IPS DF 6.9 (cell line): ENCODE data around the gene PODN.

Experiments
- DNase-seq: peaks from one replicate; pipeline ENCODE4 v3.0.0-alpha.2; 2013; ENCODE audit warnings: low read depth, low spot score
- H3K27ac ChIP-seq: one replicate; pipeline ENCODE4 v1.5.1; 2013; ENCODE audit warnings: low read length, control low read depth
- H3K27me3 ChIP-seq: 2 replicates; pipeline ENCODE4 v1.6.1; 2013; ENCODE audit warnings: mild to moderate bottlenecking, low read length; ENCODE audit not compliant: control insufficient read depth, insufficient read depth
- H3K36me3 ChIP-seq: 2 replicates; pipeline ENCODE4 v1.6.1; 2013; ENCODE audit warnings: low read length; ENCODE audit not compliant: control insufficient read depth, insufficient read depth
- H3K4me1 ChIP-seq: 2 replicates; pipeline ENCODE4 v1.6.1; 2013; ENCODE audit warnings: low read length; ENCODE audit not compliant: control insufficient read depth, insufficient read depth
- H3K4me3 ChIP-seq: 2 replicates; pipeline ENCODE4 v1.5.1; 2013; ENCODE audit warnings: mild to moderate bottlenecking, low read length
- H3K9me3 ChIP-seq: 2 replicates; pipeline ENCODE4 v1.6.1; 2013; ENCODE audit warnings: low read length, inconsistent platforms; ENCODE audit not compliant: control insufficient read depth, insufficient read depth
- WGBS: extraction: QIAGEN DNeasy Blood & Tissue Kit; methylation state at CpG from one replicate; pipeline ENCODE4 v1.1.7; 2013; ENCODE audit warnings: mixed read lengths, missing lambda C conversion rate; ENCODE audit not compliant: insufficient read length, insufficient coverage; 5-methylcytosine and 5-hydroxymethylcytosine counted together

Gene PODN

DNA sequence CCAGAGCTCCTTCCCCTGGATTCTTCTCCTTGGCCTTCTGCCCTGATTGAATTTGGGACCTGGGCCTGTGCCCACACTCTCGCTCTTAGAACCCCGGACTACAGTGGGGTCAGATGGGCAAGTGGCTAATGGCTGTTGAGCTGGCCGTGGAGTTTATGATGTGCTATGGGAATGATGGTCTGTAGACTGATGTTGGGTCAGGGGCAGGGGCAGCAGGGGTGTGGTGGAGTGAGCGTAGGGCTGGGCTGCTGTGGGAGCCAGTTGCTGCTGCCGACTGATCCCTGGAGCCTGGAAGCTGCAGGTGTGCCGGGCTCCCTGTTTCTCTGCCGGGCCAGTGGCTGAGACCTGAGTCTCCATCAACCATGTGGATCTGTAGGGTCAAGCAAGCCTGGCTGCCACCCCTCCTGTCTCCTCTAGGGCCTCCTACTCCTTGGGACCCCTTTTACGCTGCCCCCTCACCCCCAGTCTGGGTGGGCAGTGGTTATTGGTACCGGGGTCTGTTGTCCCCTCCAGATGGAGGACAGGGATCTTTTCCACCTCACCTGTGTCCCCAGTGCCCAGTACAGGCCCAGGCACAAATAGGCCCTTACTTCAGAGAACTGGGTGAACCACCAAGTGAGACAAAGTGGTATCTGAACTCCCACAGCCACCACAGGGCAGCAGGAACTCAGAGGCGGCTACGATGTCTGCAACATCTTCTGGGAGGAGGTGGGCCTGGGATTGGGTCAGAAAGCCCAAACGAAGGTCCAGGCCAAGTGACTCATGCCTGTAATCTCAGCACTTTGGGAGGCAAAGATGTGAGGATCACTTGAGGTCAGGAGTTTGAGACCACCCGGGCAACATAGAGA is 5.1 kb downstream of the PODN start:
- Histone ChIP-seq H3K4me1 (peaks cover 4% of the 10 kb centered on the region), H3K27ac (no peak overlapping the region), H3K27me3 (peaks cover 19% of the 10 kb centered on the region), H3K9me3 (no peaks in the 10 kb centered on the region), H3K4me3 (no peak overlapping the region), H3K36me3 (no peaks in the 10 kb centered on the region; the same call in 1 of the 2 replicates)
- WGBS, result no CpG with 5 or more reads among the region's 13 CpGs
- DNase-seq, result no peak

- WGBS, result no CpG with 5 or more reads among the region's 2 CpGs
- Histone ChIP-seq H3K4me1 (peaks cover 3% of the 10 kb centered on the region; the same call in 1 of the 2 replicates), H3K4me3 (no peak overlapping the region), H3K27me3 (peaks cover 13% of the 10 kb centered on the region), H3K36me3 (no peaks in the 10 kb centered on the region; the same call in 1 of the 2 replicates), H3K9me3 (no peaks in the 10 kb centered on the region), H3K27ac (no peak overlapping the region)
- DNase-seq, result no peak
Measured at GRCh38 chr1:53067886-53068285, 5.9 kb downstream of the PODN start.

DNA sequence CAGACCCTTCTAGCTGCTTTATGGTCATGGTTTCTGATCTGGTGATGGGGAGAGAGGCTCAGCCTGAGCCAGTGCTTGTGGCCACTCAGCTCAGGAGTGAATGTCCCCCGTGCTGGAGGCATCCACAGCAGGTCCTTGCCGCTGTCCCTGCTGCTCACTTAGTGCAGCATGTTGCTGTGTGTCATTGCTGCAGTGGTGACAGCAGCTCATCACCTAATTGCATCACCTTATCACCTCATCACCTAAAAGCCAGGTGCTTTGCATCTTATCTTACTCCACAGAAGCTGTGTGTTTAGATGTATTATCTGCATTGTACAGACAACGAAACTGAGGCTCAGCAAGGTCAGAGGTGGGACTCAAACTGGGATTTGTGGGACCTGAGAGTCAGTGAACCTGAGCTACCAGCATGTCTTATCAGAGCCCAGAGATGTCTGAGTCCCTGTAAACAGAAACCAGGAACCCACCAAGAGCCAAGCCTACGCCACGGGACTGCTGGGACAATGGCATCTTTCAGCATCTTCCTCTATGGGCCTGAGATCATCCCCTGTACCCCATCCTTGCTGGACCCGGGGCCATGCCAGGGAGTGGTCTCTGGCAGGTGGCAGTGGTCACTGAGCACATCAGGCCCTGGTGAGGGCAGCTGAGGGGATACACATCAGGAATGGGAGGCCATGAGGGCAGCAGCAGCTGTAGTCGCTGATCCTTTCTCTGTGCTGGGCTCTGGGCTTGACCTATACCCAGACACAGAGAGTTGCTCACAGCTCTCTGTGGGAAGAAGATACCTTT is 6.5 kb downstream of the PODN start:
- no peak for DNase-seq
- Histone ChIP-seq H3K27ac (no peak overlapping the region), H3K27me3 (peaks cover 8% of the 10 kb centered on the region), H3K4me3 (no peak overlapping the region), H3K4me1 (no peaks in the 10 kb centered on the region; the same call in 1 of the 2 replicates), H3K9me3 (no peaks in the 10 kb centered on the region), H3K36me3 (no peaks in the 10 kb centered on the region; the same call in 1 of the 2 replicates)
- WGBS, result no CpG with 5 or more reads among the region's 7 CpGs

DNA sequence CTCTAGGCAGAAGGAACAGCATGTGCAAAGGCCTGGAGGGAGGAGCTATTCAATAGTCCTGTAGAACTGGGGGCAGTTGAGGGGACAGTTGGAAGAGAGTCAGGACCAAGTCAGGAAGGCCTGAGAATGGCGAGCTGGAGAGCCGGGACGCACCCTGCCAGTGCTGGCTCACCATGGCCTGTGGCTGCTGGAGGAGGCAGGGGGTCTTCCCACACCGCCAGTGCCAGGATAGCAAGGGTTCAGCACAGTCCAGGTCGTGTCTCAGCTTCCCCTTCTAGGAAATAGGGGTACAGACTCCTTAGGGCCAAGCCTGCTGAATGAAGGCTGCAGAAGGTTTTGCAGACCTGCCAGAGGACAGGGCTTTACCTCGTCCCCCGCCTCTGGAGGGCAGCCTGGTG is 7.3 kb downstream of the PODN start:
- Histone ChIP-seq H3K9me3 (no peaks in the 10 kb centered on the region), H3K4me1 (no peaks in the 10 kb centered on the region; the same call in 1 of the 2 replicates), H3K4me3 (no peak overlapping the region), H3K27me3 (peaks cover under 1% of the 10 kb centered on the region; the same call in 1 of the 2 replicates), H3K36me3 (no peaks in the 10 kb centered on the region; the same call in 1 of the 2 replicates), H3K27ac (no peak overlapping the region)
- no peak for DNase-seq
- WGBS, result no CpG with 5 or more reads among the region's 7 CpGs

- no peaks in the 10 kb centered on the region for H3K27me3 ChIP-seq
- no peak for DNase-seq
- no peak overlapping the region for H3K4me3 ChIP-seq
- no peaks in the 10 kb centered on the region; the same call in 1 of the 2 replicates for H3K4me1 ChIP-seq
- H3K27ac ChIP-seq, result no peak overlapping the region
- no peaks in the 10 kb centered on the region for H3K9me3 ChIP-seq
- no peaks in the 10 kb centered on the region; the same call in 1 of the 2 replicates for H3K36me3 ChIP-seq
- WGBS, result no CpG with 5 or more reads among the region's 31 CpGs
Measured at GRCh38 chr1:53069663-53070327, 7.8 kb downstream of the PODN start.

DNA sequence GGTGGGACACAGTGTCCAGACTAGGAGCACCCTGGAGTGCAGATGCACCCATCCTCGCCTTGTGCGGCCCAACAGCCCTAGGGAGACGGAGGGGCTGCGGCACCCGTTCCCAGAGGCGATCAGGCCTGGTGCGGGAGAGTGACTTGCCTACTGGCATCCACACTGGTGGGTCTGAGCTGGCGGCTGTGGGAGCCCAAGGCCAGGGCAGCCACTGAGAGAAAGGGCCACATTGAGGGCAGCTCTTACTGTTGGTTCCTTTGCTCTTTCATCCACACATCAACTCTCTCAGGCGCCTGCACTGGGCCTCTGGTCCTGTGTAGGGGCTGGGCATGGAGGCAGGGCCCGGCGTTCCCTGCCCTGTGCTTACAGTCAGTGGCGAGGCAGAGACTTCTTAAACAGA is 8.6 kb downstream of the PODN start:
- WGBS, result no CpG with 5 or more reads among the region's 12 CpGs
- Histone ChIP-seq H3K4me3 (no peak overlapping the region), H3K27me3 (no peaks in the 10 kb centered on the region), H3K36me3 (no peaks in the 10 kb centered on the region; the same call in 1 of the 2 replicates), H3K27ac (no peak overlapping the region), H3K9me3 (no peaks in the 10 kb centered on the region), H3K4me1 (no peaks in the 10 kb centered on the region; the same call in 1 of the 2 replicates)
- no peak for DNase-seq

- no peaks in the 10 kb centered on the region for H3K9me3 ChIP-seq
- WGBS, result no CpG with 5 or more reads among the region's 17 CpGs
- no peaks in the 10 kb centered on the region; the same call in 1 of the 2 replicates for H3K4me1 ChIP-seq
- H3K27me3 ChIP-seq, result no peaks in the 10 kb centered on the region
- no peak overlapping the region for H3K4me3 ChIP-seq
- DNase-seq, result no peak
- no peak overlapping the region for H3K27ac ChIP-seq
- no peaks in the 10 kb centered on the region; the same call in 1 of the 2 replicates for H3K36me3 ChIP-seq
Measured at GRCh38 chr1:53071167-53071865, 9.3 kb downstream of the PODN start.

- no CpG with 5 or more reads among the region's 1 CpG for WGBS
- Histone ChIP-seq H3K27me3 (no peaks in the 10 kb centered on the region), H3K4me1 (no peaks in the 10 kb centered on the region; the same call in 1 of the 2 replicates), H3K36me3 (no peaks in the 10 kb centered on the region; the same call in 1 of the 2 replicates), H3K27ac (no peak overlapping the region), H3K9me3 (no peaks in the 10 kb centered on the region), H3K4me3 (no peak overlapping the region)
- DNase-seq, result no peak
Measured at GRCh38 chr1:53071915-53072314, 9.9 kb downstream of the PODN start.

GRCh38 chr1:53073287-53073686 is 11.3 kb downstream of the PODN start:
- WGBS, result no CpG with 5 or more reads among the region's 7 CpGs
- no peaks in the 10 kb centered on the region for H3K27me3 ChIP-seq
- H3K36me3 ChIP-seq, result no peaks in the 10 kb centered on the region; the same call in 1 of the 2 replicates
- H3K9me3 ChIP-seq, result no peaks in the 10 kb centered on the region
- H3K4me1 ChIP-seq, result no peaks in the 10 kb centered on the region; the same call in 1 of the 2 replicates
- DNase-seq, result no peak
- H3K4me3 ChIP-seq, result no peak overlapping the region
- H3K27ac ChIP-seq, result no peak overlapping the region
